HUDEP-2 (cell line): ENCODE data around the gene KDM8.

Experiments used
- DNase-seq, 76 experiments: peaks; one replicate each; lab custom pipeline; 2025; ENCODE audit not compliant: unreplicated experiment in 76 of 76; lab: John Stamatoyannopoulos, UW

KDM8 gene

GRCh38 chr16:27264151-27264550 is 60.8 kb downstream of the KDM8 start:
- DNase-seq: no peak

DNA sequence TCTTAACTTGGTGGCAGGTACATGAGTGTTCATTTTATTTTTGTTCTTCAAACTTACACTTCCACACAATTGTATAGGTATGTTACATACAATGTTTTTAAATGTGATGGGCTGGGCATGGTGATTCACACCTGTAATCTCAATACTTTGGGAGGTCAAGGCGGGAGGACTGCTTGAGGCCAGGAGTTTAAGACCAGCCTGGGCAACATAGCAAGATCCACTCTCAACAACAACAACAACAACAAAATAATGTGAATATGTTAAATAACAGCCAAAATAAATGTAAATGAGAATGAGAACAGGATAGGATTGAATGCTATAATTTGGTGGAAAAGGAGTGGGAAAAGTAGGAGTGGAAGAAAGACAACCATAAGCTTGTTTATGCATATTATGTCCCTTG is 62.7 kb downstream of the KDM8 start:
- no peak for DNase-seq

- DNase-seq: no peak
Measured at GRCh38 chr16:27267037-27267677, 63.8 kb downstream of the KDM8 start.

DNA sequence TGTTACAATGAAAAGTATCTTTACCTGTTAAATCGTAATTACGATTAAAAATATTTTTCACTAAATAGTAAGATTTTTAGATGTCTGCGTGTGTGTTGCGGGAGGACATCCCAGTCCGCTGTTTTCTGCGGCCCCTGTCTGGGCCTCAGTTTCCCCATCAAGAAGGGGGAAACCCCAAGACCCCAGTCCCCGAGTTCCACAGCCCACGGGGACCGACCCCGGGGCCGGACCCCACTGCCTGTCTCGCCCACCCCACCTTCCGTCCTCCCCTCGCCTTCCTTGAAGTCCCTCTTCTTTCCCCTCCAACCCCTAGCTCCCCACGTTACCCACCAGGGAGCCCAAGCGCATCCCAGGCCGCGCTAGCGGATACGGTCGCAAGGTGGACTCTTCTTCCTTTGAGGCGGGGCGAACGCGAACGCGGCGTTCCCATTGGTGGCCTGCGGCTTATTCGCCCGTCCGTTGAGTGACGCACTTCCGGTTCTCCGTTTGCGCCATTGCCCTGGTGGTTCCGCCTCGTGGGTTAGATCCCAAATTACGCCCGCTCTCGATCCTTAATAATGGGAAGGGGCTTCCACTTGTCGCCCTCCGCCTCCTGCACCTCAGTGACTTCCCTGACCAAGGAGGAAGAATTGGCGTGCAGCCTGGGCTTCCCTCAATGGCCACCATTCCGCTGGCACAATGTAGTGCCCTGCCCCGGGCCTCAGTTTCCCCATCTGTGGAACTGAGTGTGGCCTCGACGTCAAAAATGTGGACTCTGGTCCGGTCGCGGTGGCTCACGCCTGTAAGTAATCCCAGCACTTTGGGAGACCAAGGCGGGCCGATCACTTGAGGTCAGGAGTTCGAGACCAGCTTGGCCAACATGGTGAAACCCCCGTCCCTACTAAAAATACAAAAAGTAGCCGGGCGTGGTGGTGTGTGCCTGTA is 65.3 kb downstream of the KDM8 start, which contains the start of gene NSMCE1:
NSMCE1 (minus strand) TSS at position 397 of the 924 bp plus-strand sequence. CDS start 11,202 bp downstream, outside the sequence.
- DNase-seq: peak in 75 of 76 experiments; percentile 12 to 98 (median 92)

GRCh38 chr16:27269300-27270150 is 66.2 kb downstream of the KDM8 start:
- DNase-seq: no peak

DNA sequence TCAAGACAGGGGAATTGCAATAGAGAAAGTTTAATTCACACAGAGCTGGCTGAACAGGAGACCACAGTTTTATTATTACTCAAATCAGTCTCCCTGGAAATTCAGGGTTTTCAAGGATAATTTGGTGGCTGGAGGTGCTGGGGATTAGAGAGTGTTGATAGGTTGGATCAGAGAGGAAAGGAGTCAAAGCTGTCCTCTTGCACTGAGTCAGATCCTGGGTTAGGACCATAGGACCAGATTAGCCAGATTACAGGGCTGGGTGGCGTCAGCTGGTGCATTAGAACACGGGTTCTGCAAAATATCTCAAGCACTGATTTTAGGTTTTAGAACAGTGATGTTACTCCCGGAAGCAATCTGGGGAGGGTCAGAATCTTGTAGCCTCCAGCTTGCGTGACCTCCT is 67.0 kb downstream of the KDM8 start:
- DNase-seq: no peak
